Right lung (tissue), 5 donors: Measurements from ENCODE around the gene SLC16A8. TPM values are rescaled to one million over a fixed set of nuclear protein-coding genes. Genes with fewer than 3 reads are reported as not detected.

ENCODE experiments used
- DNase-seq, 2 donors: peaks; one replicate each; pipeline ENCODE4 v3.0.0-alpha.2; 2013
- polyA plus RNA-seq, 5 donors: library from polyadenylated mRNA; unstranded; fragments of 120-200 nt; gene quantifications; one replicate each; pipeline versions ENCODE4 v1.2.1 to v1.2.3, GENCODE V29; 2013; ENCODE audit warnings: inconsistent platforms in 1 of 5, low replicate concordance in 1 of 5; ENCODE audit not compliant: insufficient read length in 5 of 5, insufficient read depth in 1 of 5

SLC16A8 gene
- polyA plus RNA-seq, 5 donors: 0.84 to 1.7 (median 1.2) TPM

- DNase-seq: no peak
Observed at GRCh38 chr22:38031491-38031890, 52.5 kb downstream of the SLC16A8 start.

GRCh38 chr22:38030311-38031133 is 53.5 kb downstream of the SLC16A8 start:
- no peak for DNase-seq

GRCh38 chr22:38029901-38030300 is 54.1 kb downstream of the SLC16A8 start:
- no peak for DNase-seq

- no peak for DNase-seq
Observed at GRCh38 chr22:38029370-38029769, 54.6 kb downstream of the SLC16A8 start.

- DNase-seq: no peak
Observed at GRCh38 chr22:38028344-38029130, 55.4 kb downstream of the SLC16A8 start.

Other genes starting within 250 kb of the SLC16A8 start
- gene ANKRD54, start 239.8 kb downstream of the SLC16A8 start, polyA plus RNA-seq: 10 to 100 TPM; 16.2 to 25.4 (median 19.6) TPM
- 1,000 to 10,000 TPM in 4 of 5 donors, 100 to 1,000 TPM in 1; 979 to 1,210 (median 1,196) TPM for gene EIF3L, start 234.8 kb downstream of the SLC16A8 start, polyA plus RNA-seq
- 10 to 100 TPM; 15.3 to 25.1 (median 15.9) TPM for gene MICALL1, start 177.9 kb downstream of the SLC16A8 start, polyA plus RNA-seq
- 1 to 10 TPM; 3.9 to 6.8 (median 4.4) TPM for gene C22orf23, start 130.6 kb downstream of the SLC16A8 start, polyA plus RNA-seq
- gene POLR2F, start 130.5 kb downstream of the SLC16A8 start, polyA plus RNA-seq: 10 to 100 TPM; 46.9 to 84.3 (median 53.9) TPM
- gene SOX10, start 99.6 kb downstream of the SLC16A8 start, polyA plus RNA-seq: 1 to 10 TPM in 1 of 5 donors, under 1 TPM in 4; 0.48 to 1.2 (median 0.53) TPM
- 10 to 100 TPM; 21.1 to 31.6 (median 29.0) TPM for gene PICK1, start 26.8 kb downstream of the SLC16A8 start, polyA plus RNA-seq
- 1 to 10 TPM in 1 of 5 donors, under 1 TPM in 4; 0.50 to 1.4 (median 0.81) TPM for gene BAIAP2L2, start 26.5 kb upstream of the SLC16A8 start, polyA plus RNA-seq
- gene PLA2G6, start 97.6 kb upstream of the SLC16A8 start, polyA plus RNA-seq: 10 to 100 TPM; 26.4 to 37.8 (median 32.2) TPM
- gene MAFF, start 117.8 kb upstream of the SLC16A8 start, polyA plus RNA-seq: 10 to 100 TPM in 1 of 5 donors, 1 to 10 TPM in 4; 5.3 to 11.8 (median 8.6) TPM
- 10 to 100 TPM; 32.6 to 47.1 (median 38.9) TPM for gene TMEM184B, start 188.8 kb upstream of the SLC16A8 start, polyA plus RNA-seq
- gene CSNK1E, start 233.2 kb upstream of the SLC16A8 start, polyA plus RNA-seq: 100 to 1,000 TPM; 148 to 201 (median 194) TPM